ENCODE data around the gene RPH3AL.
"Not testable (repeated sequence)": the region's sequence is repeated elsewhere in the genome, so short reads cannot be mapped to it uniquely, and the experiment has no call there.

Gene RPH3AL

DNA sequence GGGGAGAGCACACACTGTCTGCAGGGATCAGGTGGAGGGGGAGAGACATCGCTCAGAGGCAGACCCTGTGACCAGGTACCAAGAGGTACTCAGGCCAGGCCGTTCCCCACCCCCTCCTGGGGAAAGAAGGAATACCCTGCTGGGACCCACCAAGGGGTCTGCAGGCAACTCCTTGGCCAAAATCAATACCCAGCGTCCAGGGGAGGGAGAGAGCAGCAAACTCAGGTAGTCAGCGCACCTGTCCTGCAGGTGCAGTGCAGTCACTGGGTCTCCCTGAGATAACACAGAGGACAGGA, 113.7 kb downstream of the RPH3AL start:
- DNase-seq (ENCODE audit: low read depth, low spot score): no peak

DNA sequence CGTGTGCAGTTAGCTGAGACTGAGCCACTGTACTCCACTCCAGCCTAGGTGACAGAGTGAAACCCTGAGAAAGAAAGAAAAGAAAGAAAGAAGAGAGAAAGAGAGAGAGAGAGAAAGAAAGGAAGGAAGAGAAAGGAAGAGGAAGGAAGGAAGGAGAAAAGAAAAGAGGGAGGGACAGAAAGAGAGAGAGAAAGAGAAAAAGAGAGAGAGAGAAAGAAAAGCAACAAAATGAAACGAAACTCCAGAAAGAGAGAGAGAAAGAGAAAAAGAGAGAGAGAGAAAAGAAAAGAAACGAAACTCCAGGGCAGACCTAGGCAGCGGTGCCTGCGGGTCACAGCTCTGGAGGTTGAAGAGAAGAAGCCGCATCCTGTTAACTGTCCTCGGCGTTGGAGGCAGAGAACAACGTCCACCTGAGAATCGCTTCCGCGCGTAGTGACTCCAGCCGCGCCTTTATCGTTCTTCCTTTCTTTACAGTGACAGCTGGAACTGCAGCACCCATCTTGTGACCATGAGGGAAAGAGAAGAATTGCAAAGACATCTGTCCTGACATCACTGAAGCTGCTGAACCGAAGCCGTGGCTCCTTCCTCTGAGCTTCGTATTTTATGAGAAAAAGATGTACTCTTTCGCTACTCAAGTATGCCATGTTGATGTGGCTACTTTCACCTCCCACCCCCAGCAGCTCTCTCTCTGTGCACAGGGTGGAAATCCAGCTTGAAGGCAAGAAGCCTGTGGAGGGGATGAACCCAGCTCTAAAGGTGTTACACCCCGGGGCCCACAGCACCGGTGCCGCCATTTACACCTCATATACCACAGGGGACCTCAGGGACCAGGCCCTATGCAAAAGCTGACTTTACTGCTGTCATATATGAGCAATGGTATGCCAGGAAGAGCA, 114.3 kb downstream of the RPH3AL start:
- DNase-seq (ENCODE audit: low read depth, low spot score): no peak

DNA sequence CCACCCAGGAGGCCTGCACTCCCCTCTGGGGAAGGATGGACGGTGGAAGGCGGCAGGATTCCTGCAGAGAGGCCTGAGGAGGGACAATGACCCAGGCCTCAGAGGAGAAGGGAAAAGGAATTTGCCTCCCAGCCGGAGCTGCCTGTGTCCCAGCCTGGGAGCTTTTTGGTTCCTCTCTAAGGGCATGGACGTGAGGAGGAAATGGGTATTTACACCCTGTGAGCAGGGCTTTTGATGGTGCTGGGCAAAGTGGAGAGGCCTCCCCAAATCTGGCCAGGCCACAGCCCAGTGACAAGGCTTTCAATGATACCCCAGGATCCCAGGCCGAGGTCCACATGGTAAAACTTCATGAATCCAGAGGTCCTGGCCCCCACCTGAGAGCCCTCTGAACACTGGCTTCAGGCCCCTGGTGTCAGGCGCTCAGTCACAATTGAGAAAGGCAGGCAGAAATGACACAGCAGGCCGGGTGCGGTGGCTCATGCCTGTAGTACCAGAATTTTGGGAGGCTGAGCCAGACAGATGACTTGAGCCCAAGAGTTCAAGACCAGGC, 115.1 kb downstream of the RPH3AL start:
- no peak for DNase-seq (ENCODE audit: low read depth, low spot score)

- no peak for DNase-seq (ENCODE audit: low read depth, low spot score)
Measured at GRCh38 chr17:236641-237405, 115.8 kb downstream of the RPH3AL start.

DNA sequence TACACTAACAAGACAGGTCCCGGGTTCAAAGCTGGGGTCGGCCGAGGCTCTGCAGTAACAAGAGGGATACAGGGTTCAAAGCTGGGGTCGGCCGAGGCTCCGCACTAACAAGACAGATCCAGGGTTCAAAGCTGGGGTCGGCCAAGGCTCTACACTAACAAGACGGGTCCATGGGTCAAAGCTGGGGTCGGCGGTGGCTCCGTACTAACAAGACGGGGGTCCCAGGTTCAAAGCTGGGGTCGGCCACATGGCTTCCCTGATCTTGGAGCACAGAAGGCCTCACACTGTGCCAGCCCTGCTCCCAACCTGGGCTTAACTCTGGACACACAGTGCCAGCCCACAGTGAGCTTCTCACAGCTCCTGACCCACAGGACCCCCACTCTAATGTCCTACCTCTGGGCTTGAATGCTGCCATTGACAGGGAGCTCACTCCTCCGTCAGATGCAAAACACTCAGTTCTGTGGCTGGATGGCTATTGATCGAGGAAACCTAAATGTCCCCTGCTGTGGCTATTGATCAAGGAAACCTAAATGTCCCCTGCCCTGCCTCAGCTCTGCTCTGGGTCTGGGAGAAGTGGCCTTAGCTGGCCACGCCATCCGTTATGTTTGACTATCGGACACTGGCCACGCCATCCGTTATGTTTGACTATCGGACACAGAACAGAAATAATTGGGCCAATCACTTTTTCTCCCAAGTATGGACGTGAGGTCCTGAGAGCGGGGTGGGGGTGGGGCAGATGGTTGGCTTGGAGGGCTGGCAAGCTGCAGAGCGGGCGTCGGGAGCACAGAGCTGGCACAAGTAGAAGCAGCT, 116.6 kb downstream of the RPH3AL start:
- no peak for DNase-seq (ENCODE audit: low read depth, low spot score)

DNA sequence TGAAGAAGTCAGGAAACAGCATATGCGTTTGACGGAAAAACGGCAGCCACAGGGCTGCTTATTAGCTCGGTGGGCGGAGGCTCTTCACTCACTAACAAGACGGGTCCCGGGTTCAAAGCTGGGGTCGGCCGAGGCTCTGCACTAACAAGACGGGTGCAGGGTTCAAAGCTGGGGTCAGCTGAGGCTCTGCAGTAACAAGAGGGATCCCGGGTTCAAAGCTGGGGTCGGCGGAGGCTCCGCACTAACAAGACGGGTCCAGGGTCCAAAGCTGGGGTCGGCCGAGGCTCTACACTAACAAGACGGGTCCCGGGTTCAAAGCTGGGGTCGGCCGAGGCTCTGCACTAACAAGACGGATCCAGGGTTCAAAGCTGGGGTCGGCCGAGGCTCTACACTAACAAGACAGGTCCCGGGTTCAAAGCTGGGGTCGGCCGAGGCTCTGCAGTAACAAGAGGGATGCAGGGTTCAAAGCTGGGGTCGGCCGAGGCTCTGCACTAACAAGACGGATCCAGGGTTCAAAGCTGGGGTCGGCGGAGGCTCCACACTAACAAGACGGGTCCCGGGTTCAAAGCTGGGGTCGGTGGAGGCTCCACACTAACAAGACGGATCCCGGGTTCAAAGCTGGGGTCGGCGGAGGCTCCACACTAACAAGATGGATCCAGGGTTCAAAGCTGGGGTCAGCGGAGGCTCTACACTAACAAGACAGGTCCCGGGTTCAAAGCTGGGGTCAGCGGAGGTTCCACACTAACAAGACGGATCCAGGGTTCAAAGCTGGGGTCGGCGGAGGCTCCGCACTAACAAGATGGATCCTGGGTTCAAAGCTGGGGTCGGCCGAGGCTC, 117.4 kb downstream of the RPH3AL start:
- DNase-seq (ENCODE audit: low read depth, low spot score): not testable (repeated sequence)

GRCh38 chr17:234163-234993, 118.2 kb downstream of the RPH3AL start:
- not testable (repeated sequence) for DNase-seq (ENCODE audit: low read depth, low spot score)

DNA sequence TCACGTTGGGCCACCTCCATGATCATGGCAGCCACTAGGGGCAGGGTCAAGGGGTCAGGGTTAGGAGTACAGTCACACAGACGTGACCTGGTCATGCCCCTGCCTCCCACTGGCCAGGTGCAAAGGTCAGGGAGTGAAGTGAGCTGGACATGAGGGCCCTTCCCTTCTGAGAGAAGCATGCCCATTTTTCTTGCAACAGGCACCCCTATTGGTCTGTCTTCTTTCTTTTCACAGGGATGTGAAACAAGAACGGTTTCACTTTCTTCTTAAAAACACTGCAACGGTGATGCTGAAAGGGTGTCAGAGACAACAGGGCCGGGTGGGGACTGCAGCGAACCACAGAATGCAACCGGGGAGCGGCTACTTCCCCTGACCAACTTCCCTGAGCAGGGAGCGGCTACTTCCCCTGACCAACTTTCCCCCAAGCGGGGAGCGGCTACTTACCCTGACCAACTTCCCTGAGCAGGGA, 119.1 kb downstream of the RPH3AL start:
- no peak for DNase-seq (ENCODE audit: low read depth, low spot score)

- DNase-seq (ENCODE audit: low read depth, low spot score): no peak
Measured at GRCh38 chr17:231966-232807, 120.4 kb downstream of the RPH3AL start.

DNA sequence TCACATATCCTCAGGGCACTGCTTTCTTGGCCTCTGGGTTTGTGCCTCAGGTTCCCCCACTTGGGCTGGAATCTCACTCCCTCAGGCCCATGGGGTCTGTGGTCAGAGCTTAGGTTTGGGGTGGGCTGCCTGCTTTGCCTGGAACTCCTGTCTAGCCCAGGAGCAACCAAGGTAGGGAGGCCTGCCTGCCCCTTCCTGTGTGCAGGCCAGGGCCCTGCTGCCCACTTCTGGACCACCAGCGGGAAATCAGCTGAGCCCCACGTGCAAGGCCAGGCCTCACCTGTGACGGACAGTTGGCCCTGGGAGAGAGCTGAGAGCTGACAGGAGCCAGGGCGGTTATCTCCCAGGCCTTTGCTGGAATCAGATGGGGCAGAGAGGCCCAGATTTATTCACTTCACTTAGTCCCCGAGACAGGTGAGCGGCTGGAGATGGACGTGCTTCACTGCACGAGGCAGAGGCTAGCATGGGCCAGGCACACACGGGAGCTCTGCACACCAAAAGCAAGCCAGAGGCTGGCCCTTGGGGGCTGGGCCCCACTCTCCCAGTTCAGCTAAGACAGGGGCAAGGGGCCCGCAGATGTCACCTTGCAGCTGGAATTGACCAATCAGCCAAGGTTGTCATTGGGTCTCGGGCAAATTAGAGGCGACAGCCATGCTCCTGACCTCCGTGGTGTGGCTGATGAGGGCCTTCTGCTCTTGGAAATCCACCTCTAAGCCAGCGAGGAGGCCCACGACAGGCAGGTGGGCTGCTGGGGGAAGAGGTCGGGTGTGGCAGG, 121.2 kb downstream of the RPH3AL start:
- DNase-seq (ENCODE audit: low read depth, low spot score): no peak

- no peak for DNase-seq (ENCODE audit: low read depth, low spot score)
Measured at GRCh38 chr17:230395-230770, 122.2 kb downstream of the RPH3AL start.

GRCh38 chr17:229709-230394, 122.8 kb downstream of the RPH3AL start:
- DNase-seq (ENCODE audit: low read depth, low spot score): no peak

- peak; percentile 3 for DNase-seq (ENCODE audit: low read depth, low spot score)
Measured at GRCh38 chr17:228951-229708, 123.5 kb downstream of the RPH3AL start.

DNA sequence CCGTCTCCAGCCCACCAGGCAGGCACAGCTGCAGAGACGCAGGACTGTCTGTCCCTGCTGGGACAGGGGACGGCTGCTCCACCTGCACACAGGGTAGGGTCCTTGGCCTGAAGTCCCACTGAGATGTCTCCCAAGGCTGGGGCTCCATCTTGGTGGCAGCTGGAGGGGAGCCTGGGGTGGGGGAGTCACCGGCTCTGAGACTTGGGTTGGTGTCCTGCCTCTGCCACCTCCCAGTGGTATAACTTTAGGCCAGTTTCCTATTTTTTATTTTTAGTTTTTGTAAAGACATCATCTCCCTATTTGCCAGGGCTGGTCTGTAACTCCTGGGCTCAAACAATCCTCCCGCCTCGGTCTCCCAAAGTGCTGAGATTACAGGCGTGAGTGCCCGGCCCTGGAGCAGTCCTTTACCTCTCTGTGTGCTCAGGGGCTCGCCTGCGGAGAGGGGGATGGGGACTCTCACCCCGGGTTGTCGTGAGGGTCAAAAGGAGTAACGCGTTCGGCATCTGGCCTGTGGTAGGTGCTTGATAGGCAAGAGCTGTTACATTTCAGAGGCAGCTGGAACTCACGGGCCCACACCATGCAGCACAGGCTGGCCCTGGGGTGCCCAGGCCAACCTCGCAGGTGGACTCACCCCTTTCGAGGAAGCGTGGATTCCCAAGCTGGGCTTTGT, 124.5 kb downstream of the RPH3AL start:
- DNase-seq (ENCODE audit: low read depth, low spot score): no peak

DNA sequence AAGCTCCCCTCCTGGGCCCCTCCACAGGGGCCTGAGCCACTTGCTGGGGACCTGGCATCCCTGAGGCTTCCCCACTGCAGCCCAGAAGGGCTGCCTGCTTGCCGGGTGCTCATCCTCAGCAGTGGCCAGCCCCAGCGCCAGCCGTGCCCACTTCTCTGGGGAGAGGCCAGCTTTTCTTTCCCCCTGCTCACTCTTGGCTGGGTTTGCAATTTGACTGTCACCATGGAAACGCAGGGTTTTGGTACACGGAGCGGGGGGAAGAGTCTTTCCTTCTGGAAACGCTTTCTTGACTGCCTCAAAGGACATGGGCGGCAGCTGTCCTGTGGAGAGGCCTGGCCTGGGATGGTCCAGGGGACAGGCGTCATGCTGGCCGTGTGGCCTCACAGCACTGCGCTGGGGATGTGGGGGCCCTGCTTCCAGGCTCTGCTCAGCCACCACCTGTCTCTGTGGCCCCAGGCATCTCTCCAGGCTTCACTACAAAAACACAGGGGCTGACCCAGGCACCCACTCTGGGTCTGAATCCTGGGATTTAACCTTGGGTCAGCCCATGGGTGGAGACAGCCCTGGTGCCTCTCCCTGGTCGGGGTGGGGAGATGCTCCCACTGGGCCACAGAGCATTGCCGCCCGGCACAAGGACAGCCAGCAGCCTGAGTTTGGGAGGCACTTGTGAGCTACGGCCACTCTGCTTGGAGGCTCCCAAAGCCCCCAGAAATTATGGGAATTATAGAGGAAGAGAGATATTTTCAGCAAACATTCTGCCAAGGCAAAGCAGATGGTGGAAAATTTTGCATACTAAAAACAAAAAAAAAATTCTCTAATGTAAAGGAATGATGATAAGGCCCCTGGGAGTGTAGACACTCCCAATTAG, 125.3 kb downstream of the RPH3AL start:
- no peak for DNase-seq (ENCODE audit: low read depth, low spot score)
